ENCODE data around the gene PLCXD3.
"Not testable (repeated sequence)": the region's sequence is repeated elsewhere in the genome, so short reads cannot be mapped to it uniquely, and the experiment has no call there.

Gene PLCXD3

DNA sequence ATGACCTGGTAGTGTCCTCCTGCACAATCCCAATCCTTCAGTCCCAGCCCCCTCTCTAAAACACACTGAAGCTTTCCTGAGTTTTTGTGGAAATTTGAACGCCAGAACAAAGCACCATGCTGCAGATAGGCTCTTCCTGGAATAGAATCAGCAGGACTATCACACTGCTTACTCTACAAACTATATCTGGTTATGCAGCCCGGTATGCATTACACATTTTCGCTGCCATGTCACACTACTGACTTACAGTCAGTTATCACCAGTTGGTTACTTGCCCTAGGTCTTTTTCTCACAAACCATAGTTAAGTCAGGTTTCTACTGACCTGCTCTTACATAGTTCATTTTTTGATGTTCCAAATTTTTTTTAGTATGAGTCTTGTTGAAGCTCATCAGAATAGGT, 24.9 kb downstream of the PLCXD3 start:
- DNase-seq = no peak

DNA sequence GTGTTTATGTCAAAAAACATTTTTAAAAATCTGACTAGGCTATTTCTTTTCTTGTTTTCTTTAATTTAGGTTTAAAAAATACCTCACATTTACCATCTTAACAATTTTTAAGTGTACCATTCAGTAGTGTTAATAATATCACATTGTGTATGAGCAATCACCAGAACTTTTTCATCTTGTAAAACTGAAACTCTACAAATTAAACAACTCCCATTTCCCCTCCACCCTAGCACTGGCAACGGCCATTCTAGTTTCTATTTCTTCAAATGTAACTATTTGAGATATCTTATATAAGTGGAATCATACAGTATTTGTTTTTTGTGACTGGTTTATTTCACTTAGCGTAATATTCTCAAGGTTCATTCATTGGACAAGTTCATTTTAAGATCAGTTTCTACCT, 27.7 kb downstream of the PLCXD3 start:
- no peak for DNase-seq

DNA sequence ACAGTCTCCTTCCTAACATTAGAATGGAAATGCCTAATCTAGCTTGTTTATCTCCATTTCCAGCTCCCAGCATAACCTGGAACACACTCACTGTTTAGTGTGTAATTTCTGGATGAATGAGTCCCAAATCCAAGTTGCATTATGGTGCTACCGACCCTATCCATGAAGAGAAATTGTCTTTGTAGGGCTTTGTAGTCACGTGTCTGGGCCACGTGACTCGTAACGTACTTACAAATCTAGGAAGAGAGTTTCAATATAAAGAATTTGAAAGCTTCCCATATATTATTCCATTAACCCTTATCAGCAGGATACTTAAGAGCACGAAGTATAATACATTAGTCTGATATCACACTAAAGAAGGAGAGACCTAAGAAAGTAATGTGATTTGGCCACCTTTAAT, 28.2 kb downstream of the PLCXD3 start:
- no peak for DNase-seq

DNA sequence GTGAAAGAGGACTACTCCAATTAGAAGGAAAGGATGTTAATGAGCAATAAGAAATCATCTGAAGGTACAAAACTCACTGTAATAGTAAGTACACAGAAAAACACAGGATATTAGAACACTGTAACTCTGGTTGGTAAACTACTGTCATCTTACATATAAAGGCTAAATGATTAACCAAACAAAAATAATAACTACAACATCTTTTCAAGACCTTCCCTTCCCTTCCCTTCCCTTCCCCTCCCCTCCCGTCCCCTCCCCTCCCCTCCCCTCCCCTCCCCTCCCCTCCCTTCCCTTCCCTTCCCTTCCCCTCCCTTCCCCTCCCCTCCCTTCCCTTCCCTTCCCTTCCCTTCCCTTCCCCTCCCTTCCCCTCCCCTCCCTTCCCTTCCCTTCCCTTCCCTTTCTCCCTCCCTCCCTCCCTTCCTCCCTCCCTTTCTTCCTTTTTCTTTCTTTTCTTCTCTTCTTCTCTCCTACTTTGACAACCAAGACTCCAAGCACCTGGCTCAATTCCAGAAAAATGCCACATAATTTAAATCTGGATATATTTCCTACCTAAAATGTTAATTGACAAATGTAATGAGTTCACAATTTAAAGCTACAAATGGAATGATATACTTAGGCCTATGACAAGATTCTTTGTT, 38.7 kb downstream of the PLCXD3 start:
- DNase-seq = not testable (repeated sequence)

DNA sequence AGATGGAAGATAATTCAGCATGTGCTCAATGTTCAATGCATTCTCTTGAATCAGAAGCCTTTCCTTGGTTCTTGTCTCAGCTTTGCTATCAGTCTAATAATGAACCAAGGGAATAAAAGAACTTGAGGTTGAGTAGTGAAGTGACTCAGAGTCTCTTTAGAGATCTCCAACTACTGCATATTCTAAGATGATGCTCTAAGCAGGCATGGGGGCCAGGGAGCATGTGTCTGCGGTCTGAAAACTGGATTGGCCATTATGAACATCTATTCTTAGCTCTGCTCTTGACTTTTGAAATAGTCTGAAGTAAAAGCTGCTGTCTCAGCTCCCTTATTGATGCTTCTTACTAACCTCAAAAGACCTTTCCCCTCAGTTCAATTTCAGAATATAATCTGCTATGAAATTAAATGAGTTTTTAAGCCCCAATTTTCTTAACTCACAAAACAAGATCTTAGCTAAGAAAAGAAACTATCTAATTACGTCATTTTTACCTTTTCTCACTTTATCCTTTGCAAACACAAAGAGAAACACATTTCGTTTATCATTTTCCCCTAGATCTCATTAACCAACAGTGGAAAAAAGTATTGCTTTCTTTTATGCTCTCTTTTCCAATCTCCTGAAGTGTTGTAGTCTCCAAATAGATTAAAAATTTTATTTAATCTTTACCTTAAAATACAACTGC, 44.8 kb downstream of the PLCXD3 start:
- no peak for DNase-seq

DNA sequence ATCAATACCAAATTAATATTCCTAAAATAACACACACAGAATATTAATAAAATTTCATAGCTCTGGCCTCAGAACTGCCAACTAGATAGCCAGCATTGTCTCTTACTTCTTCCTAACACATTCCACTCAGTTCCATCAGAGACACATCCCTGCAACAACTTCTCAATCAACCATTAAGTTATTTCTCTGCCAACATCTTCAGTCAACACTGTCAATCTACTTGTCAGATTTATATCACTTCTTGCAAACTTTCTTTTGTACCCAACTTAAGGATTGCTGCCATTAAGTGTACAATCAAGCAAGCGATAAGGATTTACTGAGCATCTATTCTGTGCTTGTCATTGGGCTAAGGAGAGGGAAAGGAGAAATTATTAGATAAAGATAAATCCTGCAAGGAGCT, 50.8 kb downstream of the PLCXD3 start:
- no peak for DNase-seq

DNA sequence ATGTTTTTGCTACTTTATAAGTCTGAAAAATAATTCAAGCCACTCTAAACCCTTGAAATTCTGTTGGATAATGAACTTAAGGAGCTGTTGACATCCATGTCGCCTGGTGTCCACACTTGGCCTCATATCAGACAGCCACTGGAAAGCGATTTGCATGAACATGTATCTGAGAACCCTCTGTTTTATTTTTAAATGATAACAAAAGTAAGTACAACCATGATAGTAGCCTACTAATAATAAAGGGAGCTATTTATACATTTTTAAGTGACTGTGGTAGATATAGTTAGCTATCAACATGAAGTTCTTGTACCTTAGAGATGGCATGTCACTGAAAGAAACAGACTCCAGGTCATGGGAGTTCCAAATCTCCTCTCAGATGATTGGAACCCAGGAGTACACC, 53.3 kb downstream of the PLCXD3 start:
- no peak for DNase-seq

DNA sequence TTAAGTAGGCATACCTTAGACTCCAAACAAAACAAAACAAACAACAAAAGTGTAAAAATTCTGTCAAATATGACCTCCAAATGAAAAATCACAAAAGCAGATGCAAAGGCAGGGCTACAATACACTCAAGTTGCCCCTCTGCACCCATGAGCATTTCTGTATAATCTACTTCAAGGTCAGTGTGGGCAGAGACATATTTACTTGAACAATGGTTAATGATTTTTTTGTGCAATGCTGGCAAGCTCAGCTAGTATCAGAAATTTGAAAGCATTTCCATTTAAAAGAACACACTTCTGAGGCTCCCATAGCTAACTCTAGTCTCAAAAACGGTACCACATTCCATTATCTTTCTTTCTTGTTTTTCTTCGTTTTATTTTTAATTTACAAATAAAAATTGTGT, 57.9 kb downstream of the PLCXD3 start:
- DNase-seq = no peak

DNA sequence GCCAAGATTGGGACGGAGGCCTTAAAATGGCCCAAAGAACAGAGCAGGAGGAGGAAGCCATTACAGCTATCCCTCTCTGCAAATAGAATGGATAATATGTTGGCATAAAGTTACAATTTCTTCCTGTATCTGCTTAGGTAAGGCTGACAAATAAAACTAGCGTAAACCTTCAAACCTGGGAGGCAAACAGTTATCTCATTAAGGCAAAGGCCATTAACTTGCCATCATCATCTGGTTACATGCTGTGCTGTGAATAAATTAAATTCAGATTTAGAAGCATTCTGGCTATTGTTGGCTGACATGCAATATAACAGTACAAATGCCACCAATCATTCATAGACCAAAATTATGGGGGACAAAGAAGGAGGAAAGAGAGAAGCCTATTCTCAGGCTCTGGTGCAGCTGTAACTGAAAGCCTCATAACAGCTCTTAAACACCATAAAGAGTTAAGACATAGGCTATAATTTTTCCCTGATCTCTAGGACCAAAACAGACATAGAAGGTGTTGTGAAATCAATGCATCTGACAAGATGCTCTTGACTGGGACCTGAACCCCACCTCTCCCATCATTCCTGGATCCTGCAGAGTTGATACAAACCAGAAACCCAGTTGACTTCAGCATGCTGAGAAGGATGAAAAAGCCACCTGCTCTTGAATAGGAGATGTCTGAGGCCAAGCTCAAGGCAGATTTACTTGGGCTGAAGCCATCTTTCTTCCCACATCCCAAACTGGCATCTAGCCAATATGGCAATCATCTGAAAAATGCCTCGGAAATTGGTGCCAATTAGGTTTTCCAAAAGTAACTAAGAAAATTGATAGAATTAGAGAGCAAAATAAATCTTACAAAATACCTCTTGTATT, 62.5 kb downstream of the PLCXD3 start:
- no peak for DNase-seq

DNA sequence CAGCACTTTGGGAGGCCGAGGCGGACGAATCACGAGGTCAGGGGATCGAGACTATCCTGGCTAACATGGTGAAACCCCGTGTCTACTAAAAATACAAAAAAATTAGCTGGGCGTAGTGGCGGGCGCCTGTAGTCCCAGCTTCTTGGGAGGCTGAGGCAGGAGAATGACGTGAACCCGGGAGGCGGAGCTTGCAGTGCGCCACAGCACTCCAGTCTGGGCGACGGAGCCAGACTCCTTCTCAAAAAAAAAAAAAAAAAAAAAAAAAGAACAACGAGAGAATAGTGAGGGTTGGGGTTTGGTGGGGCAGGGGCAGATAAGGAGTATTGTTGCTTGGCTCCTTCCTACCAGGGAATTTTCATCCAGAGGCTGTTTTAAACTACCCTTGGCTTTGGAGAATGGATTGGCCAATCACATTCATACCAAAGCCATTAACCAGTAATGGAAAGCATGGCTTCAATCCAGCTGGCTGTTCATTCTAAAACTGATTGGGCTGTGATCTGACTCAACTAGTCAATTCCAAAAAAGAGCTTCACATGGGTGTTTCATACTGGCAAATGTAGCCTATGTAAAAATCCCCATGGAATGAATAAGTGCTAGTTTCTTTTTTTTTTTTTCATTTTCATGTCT, 64.4 kb downstream of the PLCXD3 start:
- no peak for DNase-seq

DNA sequence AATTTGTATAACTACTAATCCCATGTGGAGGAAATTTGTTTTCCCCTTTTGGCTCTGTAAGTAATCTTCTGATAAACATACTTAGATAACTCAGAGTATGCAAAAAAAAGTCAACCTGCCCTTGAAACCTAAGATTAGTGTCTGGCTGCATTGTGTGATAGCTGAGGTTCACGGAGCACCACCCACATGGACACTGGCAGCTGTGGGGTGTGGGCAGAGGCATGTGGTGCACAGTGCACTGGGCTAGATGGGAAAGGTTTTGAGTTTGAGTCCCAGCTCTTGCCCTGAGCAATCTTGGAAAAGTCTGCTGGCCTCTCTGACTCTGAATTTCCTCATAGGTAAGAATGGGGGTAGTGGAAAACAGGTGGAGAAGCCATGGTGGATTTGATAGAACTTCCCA, 75.1 kb downstream of the PLCXD3 start:
- DNase-seq = no peak

DNA sequence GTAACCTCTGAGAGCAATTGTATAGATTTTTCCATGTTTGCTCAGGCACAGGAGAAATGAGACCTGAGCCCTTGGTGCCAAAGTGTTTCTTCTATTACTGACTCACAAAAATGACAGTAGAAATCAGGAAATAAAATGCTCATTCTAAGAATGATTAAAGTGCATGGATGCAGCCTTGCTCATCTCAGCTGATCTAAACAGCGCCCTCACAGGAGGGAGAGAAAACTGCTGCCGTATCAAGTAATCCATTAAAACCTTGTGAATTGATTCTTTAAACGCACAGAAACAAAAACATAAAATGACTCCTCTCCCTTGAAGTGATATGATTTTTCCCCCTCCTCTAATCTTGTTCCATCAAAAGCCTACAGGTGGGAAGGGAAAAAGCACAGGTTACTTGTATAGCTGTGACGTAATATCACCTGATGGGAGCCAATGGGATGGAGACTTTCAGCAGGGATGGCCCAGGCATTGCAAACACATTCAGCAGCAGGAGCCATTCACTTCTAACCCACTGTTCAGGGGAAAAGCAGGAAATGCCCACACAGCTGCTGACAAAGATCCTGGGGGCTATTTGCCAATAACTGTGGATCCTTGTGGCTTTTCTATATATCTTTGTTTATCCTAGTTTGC, 76.7 kb downstream of the PLCXD3 start:
- DNase-seq = no peak

DNA sequence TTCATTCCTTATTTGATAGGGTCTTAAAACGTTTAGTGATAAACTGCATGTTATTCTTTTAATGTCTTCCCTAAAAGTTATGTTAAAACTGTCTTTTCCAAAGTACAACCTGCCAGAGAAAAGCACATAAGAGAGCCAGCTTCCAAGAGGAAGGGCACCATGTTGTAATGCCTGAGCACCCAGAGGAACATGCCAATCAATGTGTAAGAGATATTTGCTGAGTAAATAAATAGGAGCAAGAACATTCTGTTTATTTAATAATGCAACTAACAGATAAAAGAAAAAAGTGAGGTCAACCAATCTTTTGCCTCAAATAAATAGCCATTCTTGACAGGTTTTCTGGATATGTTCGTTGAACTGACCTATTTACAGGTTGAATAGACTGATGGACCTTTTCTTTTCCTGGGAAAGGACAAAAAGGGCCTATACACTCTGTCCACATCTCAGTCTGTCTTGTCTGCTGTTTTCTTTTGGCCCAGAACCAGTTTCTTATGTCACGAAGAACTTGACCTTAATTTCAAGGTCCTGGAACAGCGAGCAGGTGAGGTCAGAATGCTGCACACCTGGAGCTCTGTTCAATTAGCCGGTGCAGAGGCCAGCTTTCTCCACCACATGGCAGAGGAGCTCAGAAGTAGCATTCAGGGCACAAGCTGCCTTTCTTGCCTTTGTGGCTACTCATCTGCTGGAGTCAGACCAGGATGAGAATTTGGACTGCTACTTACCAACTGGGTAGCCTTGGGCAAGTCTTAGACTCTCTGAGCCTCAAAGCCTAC, 77.7 kb downstream of the PLCXD3 start:
- DNase-seq = no peak

DNA sequence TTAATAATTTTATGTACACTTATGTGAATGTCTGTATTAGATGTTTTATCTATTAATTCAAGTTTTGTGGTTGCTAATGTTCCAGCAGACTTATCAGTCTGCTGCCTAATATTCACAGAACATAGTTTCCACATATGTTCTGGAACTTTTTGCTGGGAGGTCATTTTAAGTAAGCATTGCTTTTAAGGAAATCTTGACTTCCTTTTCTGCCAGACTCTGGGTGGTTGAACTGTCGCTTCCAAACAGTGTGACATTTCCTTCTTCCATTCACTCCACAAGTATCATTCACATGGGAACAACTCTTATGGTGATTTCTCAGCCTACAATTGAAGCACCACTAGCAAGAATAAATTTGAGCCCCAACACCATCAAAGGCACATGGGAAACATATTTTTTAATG, 82.9 kb downstream of the PLCXD3 start:
- no peak for DNase-seq

DNA sequence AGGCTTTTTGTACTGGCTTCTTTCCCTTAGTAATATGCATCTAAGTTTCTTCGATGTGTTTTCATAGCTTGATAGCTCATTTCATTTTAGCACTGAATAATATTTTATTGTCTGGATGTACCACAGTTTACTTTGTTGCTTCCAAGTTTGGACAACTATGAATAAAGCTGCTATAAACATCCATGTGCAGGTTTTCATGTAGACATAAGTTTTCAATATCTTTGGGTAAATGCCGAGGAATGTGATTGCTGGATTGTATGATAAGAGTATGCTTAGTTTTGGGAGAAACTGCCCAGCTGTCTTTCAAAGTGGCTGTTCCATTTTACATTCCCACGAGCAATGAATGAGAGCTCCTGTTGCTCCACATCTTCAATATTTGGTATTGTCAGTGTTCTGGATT, 84.7 kb downstream of the PLCXD3 start:
- no peak for DNase-seq

DNA sequence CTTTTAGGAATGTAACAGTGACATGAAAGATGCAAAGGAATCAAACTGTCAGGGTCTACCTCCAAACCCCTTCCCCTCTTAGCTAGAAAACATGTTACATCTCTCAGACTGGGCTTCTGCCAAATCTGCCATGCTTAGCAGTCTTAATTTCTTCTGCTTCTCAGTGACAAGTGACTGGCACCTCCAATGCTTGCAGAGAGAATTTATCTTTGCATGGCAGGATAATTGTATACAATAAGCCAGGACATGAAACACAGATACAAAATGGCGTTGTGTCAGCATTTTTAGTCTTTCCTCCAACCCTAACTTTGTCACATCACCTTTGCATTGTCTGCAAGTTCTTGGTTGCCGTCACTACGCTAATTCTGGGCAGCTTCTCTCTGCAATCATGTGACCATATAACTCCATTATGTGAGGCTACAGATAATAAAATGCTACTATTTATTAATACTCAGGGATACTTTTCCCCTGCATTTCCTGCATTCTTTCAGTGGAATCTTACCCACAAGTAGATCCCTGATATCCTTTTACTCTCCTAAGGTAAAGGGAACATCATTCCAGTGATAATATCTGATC, 89.8 kb downstream of the PLCXD3 start:
- no peak for DNase-seq

DNA sequence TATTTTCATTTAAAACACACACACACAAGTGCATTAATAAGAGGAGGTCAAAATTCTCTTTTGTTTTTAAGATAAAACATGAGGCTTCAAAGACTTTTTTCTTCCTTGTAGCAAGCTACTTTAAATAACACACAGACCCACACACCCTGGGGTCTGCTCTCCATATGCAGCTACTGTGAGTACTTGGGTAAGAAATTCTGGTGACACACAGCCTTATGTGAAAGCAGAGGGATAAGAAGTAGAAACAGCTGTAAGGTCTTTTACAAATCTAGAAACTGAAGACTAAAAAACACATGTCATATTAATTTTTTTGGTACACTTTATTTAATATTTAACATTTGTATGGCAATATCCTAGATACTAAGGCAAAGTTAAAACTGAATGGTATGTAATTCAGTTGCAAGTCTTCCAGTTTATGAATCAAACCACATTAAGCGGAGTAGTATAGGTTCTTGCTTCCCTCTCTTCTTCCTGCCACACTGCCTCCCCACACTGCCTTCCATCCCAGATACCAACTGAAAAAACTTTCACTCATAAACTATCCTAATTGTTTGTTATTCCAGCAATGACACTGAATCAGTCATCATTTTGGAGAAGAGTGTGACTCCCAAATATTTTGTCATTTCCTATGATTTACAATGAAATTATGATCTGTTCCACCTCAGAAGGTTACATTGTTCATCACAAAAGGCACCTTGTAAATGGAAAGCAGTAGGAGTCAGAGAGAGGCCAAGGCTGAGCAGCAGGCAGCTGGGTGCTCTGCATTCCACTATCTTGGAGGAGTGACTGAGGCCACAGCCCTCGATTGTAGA, 92.0 kb downstream of the PLCXD3 start:
- DNase-seq = no peak

DNA sequence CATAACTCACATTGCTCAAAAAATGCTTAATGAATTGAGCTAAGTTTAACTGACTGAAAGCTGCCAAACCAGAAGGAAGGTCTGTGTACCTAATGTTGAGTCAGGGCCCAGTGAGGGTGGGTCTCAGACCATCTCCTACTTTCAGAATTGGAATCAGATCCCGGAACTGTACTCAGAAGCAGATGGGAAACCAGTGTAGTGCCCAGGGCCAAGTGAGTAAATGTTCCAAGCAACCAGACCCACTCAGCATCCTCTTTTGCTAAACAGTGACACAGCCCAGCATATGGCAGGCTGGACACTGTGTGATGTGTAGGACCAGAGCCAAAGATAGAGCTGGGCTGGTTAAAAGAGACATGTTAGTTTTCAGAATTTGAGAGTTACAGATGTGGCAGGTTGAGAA, 94.1 kb downstream of the PLCXD3 start:
- DNase-seq = no peak

DNA sequence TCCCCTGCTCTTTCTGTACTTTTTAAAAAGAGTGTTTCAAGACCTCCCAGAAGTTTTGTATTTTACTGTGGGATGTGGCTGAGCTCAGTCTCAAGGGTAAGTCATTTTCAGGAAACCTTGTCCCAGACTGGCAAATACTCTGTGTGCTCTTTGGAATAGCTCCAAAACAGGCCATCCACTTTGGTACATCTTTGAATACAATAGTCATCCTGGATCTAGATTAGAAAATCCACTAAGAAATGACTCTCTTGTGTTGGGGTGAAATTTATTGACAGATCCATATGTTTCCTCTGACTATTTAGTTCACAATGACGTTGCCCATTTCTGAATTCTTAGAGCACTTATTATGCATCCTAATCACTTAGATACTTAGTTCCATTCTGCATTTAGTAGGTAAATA, 95.2 kb downstream of the PLCXD3 start:
- DNase-seq = no peak

DNA sequence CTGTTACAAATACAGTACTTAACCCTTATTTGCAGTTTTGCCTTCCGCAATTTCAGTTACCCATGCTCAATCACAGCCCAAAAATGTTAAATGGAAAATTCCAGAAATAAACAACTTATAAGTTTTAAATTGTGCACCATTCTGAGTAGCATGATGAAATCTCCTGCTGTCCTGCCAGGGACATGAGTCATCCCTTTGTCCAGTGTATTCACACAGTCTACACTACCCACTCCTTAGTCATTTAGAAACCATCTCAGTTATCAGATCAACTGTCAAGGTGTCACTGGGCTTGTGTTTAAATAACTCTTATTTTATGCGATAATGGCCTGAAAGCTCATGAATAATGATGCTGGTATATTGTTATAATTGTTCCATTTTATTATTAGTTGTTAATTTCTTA, 95.8 kb downstream of the PLCXD3 start:
- DNase-seq = no peak

DNA sequence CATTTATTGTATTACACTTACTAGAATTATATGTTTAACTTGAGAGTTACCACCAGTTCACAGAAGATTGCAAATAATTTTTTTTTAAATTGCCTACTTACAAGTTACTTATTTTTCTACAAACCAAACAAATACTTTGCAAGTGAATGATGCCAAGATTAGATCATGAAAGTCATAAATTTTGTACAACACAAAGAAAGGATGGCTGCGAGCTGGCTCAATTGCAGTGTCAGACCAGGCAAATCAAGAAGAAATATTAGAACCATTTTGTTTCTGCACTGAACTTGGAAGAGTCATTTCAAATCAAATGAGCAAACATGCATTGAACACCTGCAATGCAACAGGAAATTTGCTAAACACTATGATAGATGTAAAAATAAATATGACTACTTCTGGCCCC, 97.3 kb downstream of the PLCXD3 start:
- no peak for DNase-seq
